ENCODE data around the gene ADAMTSL1. TPM values are rescaled to one million over a fixed set of nuclear protein-coding genes. Genes with fewer than 3 reads are reported as not detected.

The ADAMTSL1 gene
- total RNA-seq, 1 experiment from 2014 or later: not detected

DNA sequence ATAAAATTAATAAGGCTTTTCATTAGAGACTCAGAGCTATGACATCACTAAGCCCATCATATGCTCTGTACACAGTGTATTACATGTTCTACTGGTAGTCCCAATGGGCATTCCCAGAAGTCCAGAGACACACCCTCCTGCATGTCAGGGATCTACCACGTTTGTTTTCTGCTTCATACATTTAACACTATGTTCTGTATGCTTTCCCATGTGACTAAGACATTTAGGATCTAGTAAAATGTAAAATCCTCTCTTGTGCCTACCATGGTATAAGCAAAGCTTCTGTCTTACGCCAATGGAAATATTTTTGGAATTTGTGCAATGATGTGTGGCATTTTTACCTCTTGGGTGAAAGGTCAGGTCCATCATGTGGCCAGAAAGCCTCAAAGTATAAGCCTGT lies 192.4 kb downstream of the ADAMTSL1 start:
- no peak for DNase-seq (ENCODE audit: low read depth, low spot score)
- POLR2A ChIA-PET: no interaction called here

DNA sequence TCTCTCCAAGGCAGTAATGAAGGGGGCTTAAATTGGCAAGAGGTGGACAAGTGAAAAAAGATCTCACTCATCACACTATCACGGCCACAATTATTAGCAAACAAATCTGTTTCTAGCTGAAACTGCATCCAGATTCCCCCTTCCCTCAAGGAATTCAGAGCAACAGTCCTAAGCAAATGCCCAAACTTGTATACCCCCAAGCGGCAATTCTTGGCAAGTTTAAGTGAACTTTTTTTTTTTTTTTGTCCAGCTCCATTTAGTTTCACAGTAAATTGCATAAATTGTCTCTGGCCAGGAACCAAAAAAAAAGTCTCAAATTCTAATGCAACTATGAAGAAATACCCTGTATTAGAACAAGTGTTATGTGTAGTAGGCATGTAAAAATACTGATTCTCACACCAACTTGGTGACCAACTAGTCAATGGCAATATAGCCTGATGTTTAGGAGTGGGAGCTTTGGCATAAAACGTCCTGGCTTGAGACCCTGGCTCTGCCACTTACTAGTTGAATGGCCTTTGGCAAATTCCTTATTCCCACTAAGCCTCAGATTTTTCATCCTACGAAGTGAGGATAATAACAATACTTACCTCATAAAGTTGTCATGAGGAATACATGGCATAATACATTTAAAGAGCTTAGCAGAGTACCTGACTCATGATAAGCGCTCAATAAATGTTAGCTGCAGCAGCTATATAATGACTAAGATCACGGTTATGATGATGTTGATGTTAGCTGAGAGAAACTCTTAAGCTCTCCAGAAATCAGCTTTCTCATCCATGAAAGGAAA lies 193.2 kb downstream of the ADAMTSL1 start:
- Histone ChIP-seq H3K27ac (ENCODE audit: low read length) (no peak overlapping the region), H3K4me1 (ENCODE audit: control insufficient read depth, insufficient read depth, low read length) (no peaks in the 10 kb centered on the region), H3K9me3 (ENCODE audit: control insufficient read depth, insufficient read depth, low read depth, low read length) (no peaks in the 10 kb centered on the region), H3K27me3 (ENCODE audit: control insufficient read depth, insufficient read depth, low read length) (no peaks in the 10 kb centered on the region), H3K36me3 (ENCODE audit: control insufficient read depth, insufficient read depth, low read length) (no peaks in the 10 kb centered on the region), H3K4me3 (ENCODE audit: low read depth in 2 of 2, low read length in 2 of 2) (no peak overlapping the region)
- no TSS peak for BruUV-seq (replicated peaks)
- ATAC-seq: no peak
- ChIA-PET CTCF (interaction anchor here (0.6 kb wide), 1 partner anchor 1089 kb away, joined by 14 read pairs; no protein-coding TSS in a partner anchor), POLR2A (no interaction called here)
- in situ Hi-C loops (cut with HindIII; ENCODE audit: low pct_unique_long_range_greater_than_20kb, low sequenced_read_pairs) (no loop called here), intact Hi-C loops (cut with micrococcal nuclease; ENCODE audit: unreplicated experiment) (no loop called here)
- TF ChIP-seq TCF7L2 (IDR thresholded peaks at IDR 0.05; ENCODE audit: low read depth, low read length): no peak
- no peak for TF ChIP-seq CTCF (IDR thresholded peaks at IDR 0.05)
- TF ChIP-seq POLR2AphosphoS5 (IDR thresholded peaks at IDR 0.05; ENCODE audit: low read depth, low read length): no peak
- TF ChIP-seq SIN3A (IDR thresholded peaks at IDR 0.05; ENCODE audit: borderline replicate concordance, insufficient read depth, low read depth, low read length): no peak
- TF ChIP-seq, protein P1, sequence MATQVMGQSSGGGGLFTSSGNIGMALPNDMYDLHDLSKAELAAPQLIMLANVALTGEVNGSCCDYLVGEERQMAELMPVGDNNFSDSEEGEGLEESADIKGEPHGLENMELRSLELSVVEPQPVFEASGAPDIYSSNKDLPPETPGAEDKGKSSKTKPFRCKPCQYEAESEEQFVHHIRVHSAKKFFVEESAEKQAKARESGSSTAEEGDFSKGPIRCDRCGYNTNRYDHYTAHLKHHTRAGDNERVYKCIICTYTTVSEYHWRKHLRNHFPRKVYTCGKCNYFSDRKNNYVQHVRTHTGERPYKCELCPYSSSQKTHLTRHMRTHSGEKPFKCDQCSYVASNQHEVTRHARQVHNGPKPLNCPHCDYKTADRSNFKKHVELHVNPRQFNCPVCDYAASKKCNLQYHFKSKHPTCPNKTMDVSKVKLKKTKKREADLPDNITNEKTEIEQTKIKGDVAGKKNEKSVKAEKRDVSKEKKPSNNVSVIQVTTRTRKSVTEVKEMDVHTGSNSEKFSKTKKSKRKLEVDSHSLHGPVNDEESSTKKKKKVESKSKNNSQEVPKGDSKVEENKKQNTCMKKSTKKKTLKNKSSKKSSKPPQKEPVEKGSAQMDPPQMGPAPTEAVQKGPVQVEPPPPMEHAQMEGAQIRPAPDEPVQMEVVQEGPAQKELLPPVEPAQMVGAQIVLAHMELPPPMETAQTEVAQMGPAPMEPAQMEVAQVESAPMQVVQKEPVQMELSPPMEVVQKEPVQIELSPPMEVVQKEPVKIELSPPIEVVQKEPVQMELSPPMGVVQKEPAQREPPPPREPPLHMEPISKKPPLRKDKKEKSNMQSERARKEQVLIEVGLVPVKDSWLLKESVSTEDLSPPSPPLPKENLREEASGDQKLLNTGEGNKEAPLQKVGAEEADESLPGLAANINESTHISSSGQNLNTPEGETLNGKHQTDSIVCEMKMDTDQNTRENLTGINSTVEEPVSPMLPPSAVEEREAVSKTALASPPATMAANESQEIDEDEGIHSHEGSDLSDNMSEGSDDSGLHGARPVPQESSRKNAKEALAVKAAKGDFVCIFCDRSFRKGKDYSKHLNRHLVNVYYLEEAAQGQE (IDR thresholded peaks at IDR 0.05; ENCODE audit: insufficient read depth in 1 of 2, low read depth in 2 of 2, low read length in 1 of 2): no peak
- no peak for DNase-seq (ENCODE audit: low read depth, low spot score)

More for the DNA sequence above, 192.4 kb downstream of the ADAMTSL1 start:
- CTCF ChIA-PET: no interaction called here
- in situ Hi-C loops (cut with HindIII; ENCODE audit: low pct_unique_long_range_greater_than_20kb, low sequenced_read_pairs): no loop called here
- Histone ChIP-seq H3K9me3 (ENCODE audit: control insufficient read depth, insufficient read depth, low read depth, low read length) (no peaks in the 10 kb centered on the region), H3K4me3 (ENCODE audit: low read depth in 2 of 2, low read length in 2 of 2) (no peak overlapping the region), H3K27me3 (ENCODE audit: control insufficient read depth, insufficient read depth, low read length) (no peaks in the 10 kb centered on the region), H3K4me1 (ENCODE audit: control insufficient read depth, insufficient read depth, low read length) (no peaks in the 10 kb centered on the region), H3K27ac (ENCODE audit: low read length) (no peak overlapping the region), H3K36me3 (ENCODE audit: control insufficient read depth, insufficient read depth, low read length) (no peaks in the 10 kb centered on the region)
- no TSS peak for BruUV-seq (replicated peaks)
- intact Hi-C loops (cut with micrococcal nuclease; ENCODE audit: unreplicated experiment): no loop called here
- TF ChIP-seq, protein P1 (IDR thresholded peaks at IDR 0.05; ENCODE audit: insufficient read depth in 1 of 2, low read depth in 2 of 2, low read length in 1 of 2): no peak
- TF ChIP-seq TCF7L2 (IDR thresholded peaks at IDR 0.05; ENCODE audit: low read depth, low read length) (no peak), CTCF (IDR thresholded peaks at IDR 0.05) (no peak), SIN3A (IDR thresholded peaks at IDR 0.05; ENCODE audit: borderline replicate concordance, insufficient read depth, low read depth, low read length) (no peak), POLR2AphosphoS5 (IDR thresholded peaks at IDR 0.05; ENCODE audit: low read depth, low read length) (no peak)
- no peak for ATAC-seq

Measured in Panc1 (cell line).